Measurements from ENCODE around the gene EPB41L5. TPM values are rescaled to one million over a fixed set of nuclear protein-coding genes. Genes with fewer than 3 reads are reported as not detected.

The EPB41L5 gene
- total RNA-seq, 2 donors from 2014 or later = 11.5 to 16.1 TPM

DNA sequence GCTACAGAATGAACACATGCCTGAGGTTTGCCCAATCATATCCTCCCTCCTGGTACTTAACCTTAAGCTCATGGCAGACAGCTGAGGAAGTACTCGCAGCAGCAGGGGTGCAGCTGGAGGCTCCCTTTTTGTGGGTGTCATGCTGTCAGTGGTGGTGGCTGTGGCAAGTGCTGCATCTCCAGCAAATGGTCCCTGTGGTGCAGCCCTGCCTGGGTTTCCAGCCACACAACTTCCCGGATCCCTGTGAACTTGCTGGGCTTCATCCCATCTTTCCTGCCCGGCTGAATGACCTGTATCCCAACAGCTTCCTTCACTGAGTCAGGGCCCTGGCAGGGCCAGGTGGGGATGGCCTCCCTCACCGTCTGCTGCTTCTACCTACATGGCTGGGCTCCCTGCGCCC is 205.3 kb downstream of the EPB41L5 start:
- intact Hi-C loops (cut with DNase I) = no loop called here
- DNase-seq (ENCODE audit: low spot score) = peak; percentile 53

DNA sequence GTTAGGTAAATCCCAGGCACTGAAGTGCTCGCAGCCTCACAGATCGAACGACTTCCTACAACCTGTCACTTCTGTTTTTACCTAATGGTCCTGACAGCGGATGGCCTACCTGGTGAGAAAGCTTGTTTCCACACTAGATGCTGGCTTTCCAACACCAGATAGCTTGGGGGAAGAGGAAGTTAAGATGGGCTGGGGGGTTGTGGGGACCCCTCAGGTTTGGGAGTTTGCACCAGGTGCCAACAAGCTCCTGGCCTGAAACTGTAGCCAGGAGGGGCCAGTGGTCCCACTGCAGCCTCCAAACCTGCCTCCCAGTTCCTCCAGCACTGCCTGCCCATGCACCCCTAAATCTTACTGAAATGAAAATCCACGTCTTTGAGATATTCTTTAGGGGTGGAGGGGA is 206.4 kb downstream of the EPB41L5 start:
- DNase-seq (ENCODE audit: low spot score) = peak; percentile 34
- intact Hi-C loops (cut with DNase I) = no loop called here

DNA sequence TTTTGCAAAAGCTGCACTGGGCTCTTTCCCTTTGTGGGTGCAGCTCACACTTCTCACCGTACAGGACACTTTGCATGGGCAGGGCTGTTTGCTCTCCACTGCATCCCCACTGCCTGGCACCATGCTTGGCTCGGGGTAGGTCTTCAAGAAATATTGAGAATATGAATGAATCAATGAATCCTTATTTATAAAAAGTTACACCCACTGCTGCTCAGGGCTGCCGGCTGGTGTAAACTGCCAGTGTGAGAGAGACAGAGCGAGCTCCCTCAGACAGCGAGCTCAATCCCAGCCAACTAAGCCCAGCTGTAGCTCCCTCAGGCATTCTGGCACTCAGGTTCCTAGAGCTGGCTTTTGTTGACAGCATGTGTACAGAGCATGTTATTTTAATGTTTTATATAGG is 206.9 kb downstream of the EPB41L5 start:
- peak; percentile 41 for DNase-seq (ENCODE audit: low spot score)
- intact Hi-C loops (cut with DNase I) = no loop called here

DNA sequence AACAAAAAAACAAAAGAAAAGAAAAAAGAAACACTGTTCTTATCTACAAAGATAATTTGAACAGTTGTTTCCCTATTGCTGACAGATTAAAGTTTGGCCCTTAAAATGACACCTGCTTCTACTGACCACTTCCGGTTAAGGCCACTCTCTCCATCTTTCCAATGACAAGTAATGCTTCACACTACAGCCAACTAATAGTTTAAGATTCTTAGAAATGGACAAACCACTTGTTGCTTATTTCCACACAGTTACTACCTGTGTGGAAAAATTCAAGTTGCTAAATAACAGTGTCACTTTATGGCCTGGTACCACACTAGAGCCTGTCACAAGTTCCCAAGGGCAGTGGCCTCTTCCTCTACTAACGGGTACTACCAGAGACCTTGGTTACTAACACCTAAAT is 207.9 kb downstream of the EPB41L5 start:
- DNase-seq (ENCODE audit: low spot score) = no peak
- intact Hi-C loops (cut with DNase I) = no loop called here

DNA sequence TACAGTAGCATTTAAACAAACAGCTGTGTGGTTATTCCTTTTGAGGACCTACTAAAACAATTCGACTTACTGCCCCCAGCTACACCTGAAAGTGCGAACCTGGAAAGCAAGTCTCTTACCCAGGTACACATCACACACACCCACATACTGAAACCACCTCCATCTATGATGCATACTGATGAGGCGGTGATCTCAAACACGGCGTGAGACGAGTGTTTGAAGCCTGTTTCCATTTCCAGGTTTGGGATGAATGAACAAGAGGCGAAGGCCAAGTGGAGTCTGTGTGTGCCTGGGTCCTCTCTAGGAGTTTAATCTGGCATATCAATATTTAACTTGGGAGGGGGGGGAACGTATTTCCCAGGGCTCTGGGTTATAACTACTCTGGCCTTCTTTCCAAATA is 208.7 kb downstream of the EPB41L5 start:
- peak; percentile 10 for DNase-seq (ENCODE audit: low spot score)
- intact Hi-C loops (cut with DNase I) = no loop called here

DNA sequence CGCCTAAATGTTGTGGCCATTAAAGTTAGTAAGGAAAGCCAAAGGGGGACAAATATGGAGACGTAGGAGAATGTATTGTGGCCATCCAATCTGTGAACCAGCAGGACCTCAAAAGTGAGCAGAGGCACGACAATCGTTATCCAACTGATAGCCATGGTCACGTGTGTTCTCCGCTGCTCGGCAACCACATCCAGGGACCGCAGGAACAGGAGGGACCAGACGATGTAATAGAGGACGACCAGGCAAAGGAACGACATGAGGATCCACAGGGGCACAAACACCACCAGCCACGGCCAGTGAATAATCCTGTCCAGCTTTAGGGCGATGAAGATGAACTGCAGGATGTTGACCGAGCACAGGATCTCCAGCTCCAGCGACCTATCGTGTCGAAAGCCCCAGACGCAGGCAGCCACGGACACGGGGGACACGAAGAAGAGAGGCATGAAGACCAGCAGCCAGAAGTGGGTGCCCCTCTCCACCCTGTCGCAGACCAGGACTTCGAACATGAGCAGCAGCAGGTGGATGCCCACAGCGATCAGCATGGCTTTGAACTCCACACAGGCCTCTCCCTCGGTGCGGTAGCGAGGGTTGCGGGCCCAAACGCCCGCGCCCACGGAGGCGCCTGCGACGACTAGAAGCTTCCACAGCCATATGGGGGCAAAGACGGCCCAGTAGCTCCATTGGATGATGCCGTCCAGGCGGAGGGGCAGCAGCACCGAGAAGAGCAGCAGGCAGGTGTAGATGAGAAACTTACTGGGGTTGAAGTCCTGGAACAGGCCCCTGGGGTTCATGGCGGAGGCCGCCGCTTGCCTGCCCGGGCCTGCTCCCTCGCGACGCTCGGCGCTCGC is 209.5 kb downstream of the EPB41L5 start:
- intact Hi-C loops (cut with DNase I) = no loop called here
- peak; percentile 81 for DNase-seq (ENCODE audit: low spot score)

DNA sequence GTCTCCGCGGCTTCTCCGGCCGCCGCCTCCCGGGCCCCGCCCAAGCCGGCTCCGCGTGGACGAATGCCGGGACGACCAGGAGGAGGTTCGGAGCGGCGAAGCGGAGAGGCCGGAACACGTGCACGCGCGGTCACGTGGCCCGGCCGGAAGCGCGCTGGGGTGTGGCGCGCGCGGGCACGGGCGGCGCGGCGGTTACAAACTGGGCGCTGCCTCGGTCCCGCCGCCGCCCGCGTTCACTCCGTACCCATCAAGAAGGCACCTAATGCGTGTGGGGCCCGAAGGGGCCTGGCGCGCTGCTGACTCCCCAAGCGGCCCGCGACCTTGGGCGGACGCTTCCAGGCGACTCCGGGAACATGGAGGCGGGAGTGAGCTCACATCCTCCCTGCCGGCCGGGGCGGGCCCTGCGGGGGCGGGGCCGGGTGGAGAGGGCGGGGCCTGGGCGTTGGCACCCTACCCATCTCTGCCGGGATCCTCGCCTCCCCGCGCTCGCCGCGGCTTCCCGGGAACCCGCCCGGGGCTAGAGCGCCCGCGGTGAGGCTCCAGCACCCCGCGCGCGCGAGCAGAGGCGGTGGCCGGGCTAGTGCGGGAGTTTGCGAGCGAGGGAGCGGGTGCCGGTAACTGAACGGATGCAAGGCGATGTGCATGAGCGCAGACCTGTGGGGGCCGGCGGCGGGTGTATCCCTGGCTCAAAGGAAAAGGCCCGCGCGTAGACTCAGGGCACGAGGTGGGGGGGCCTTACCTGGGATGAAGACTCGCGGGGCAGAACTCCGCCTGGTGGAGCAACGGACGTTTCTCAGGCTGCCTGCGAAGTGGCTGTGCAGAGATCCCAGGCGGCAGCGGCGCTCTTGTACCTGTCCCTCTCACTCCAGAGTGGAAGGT is 210.4 kb downstream of the EPB41L5 start, which contains the start of gene TMEM185B:
Gene TMEM185B, minus strand, starts transcription at position 367 of the 879 bp plus-strand sequence. CDS start 424 bp downstream, outside the sequence.
- DNase-seq (ENCODE audit: low spot score) = peak; percentile 98
- intact Hi-C loops (cut with DNase I) = no loop called here

DNA sequence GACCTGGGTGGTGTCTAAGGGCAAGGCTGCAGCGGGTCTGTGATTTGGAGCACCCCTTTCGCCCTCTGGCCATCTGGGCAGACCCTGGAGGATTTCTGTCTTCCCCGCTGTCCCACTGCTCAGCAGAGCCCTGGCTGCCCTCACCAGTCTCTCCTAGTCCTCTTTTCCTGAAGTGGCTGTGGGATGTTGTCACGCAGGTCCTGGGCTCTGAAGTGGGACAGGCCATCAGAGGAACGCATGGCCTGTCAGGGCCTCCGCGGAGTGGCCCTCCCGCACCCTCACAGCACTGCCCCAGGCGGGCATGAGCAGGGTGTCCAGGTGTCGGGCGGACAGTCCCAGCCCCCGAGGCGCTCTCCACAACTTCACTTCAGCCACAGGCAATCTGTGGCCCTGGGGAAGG is 211.4 kb downstream of the EPB41L5 start:
- intact Hi-C loops (cut with DNase I) = no loop called here
- DNase-seq (ENCODE audit: low spot score) = peak; percentile 77

DNA sequence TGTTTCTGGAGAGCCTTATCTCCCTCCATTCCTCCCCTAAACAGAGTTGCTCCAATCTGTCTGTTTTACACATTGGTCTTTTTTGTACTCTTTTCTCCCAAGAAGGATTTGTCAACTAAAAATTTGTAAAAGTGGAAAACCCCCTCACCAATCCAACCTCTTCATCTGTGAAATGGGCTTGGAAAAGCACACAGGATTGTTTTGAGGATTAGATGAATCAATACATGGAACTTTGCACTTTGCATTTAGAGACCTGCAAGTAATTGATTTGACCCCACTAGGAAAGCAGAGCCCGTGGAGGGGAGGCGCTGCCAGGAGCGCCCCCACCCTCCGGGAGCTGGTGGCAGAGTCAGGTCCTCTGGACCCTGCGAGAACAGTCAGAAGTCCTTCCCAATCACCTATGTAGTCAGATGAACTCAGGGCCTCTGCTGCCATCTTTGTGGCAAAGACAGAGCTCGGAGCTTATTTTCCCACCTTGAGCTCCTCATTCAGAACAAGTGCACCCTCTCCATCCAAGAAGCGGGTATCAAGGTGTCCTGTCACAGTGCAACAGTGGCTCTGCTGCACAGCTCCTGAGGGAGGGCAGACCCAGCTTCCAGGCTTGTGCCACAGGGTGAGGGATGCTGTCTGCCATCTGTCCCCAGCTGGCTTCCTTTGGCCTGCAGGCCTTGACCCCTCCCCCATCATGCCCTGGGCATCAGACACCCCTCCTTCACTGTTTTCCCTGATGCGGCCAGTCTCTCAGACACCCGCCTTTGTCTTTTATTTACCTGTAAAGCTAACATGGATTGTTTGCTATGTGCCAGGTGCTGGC is 212.1 kb downstream of the EPB41L5 start:
- peak; percentile 29 for DNase-seq (ENCODE audit: low spot score)
- intact Hi-C loops (cut with DNase I) = no loop called here

DNA sequence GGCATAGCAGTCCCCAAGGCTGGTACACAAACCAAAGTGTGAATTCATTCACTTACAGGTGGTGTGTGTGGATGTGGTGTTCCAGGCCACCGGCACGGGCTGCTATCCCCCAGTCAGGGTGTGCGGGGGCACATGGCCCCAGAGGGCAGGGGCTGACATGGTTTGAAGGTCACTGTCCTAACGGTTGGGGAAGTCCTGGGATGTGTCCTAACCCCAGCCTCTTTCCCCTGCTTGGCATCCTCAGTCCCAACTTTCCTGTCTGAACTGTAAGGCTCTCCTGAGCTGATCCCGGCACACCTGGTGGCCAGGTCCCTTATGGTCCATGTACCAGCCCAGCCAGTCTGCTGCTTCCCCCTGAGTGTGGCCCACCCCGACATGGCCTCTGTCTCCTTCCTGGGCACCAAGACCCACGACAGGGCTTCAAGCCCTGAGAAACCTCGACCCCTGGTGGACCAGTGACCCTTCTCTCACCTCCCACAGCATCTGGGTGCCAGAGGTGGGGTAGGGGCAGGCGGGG is 212.7 kb downstream of the EPB41L5 start:
- intact Hi-C loops (cut with DNase I) = no loop called here
- peak; percentile 63 for DNase-seq (ENCODE audit: low spot score)

DNA sequence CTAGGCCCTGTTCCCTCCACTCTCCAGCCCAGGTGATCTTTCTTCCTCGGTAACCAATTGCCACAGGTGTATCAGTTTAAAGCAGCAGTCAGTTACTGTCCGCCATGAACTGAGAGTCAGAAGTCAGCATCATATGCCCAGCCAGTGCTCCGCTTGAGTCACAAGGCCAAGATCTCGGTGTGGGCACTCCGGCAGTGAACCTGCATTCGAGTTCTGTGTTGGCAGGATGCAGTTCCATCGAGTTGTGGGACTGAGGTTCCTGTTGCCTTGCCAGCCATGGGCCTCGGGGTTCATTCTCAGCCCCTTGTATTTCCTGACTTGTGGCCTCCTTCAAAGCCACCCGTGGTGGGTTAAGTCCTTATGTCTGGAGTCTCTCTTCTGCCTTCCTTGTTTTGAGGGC is 213.4 kb downstream of the EPB41L5 start:
- intact Hi-C loops (cut with DNase I) = no loop called here
- peak; percentile 47 for DNase-seq (ENCODE audit: low spot score)

DNA sequence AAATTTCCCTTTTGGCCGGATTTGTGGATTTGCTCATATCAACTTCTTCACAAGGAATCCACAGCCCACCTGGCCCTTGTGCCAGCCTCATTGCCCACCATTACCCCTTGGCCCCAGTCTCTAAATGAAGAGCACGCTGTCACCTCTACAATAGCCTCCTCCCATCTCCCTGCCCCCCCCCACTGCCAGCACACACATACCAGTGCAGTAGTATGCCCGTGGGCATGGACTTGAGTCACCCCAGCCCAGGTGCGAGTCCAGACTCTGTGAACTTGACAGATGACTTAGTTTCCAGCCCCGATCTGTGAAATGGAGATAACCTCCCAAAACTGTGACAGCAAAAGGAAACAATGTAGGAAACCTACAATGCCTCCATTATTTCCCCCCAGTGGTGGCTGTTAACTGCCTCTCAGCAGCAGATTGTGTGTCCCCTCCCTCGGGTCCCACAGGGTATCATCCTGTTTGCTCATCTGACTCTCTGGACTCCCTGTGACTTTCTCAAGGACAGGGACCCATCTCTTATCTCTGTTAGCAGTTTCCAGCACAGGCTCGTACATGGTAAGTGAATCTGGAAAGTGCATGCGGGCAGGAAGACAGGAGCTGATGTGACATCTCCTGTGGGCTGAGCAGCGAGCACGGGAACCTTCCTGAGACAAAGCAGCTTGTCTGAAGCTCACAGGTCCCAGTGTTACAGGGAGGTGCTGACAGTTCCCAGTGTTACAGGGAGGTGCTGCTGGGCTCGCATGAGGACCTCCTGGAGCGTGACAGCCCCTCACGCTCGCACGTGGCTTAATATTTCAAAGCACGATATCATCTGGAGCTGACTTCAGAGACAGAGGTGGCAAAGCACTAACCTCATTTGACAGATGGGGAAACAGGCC is 214.5 kb downstream of the EPB41L5 start:
- DNase-seq (ENCODE audit: low spot score) = peak; percentile 62
- intact Hi-C loops (cut with DNase I) = no loop called here

DNA sequence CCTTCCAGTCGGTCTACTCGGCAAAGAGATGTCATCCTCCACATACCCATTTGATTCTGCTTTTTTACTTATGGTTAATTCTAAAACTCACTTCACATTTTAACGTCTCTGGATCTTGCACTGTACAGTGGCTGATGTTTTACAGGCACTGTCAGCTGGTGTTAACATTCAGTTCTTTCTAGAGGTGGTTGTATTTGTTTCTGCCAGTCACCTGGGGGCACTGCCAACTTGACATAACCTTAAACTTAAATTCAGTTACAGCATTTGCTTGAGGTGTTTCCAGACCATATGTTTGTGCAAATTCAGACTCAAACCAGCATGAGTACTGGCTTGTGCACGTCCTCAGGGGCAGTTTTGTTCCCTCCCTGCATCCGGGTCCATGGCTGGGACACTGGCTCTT is 215.6 kb downstream of the EPB41L5 start:
- intact Hi-C loops (cut with DNase I) = no loop called here
- peak; percentile 11 for DNase-seq (ENCODE audit: low spot score)

Other genes starting within 250 kb of the EPB41L5 start
- 10 to 100 TPM; 16.0 to 22.7 TPM for gene TMEM185B, start 210.3 kb downstream of the EPB41L5 start, total RNA-seq
- 10 to 100 TPM; 42.5 to 55.0 TPM for gene RALB, start 239.8 kb downstream of the EPB41L5 start, total RNA-seq

Measured in posterior vena cava (tissue), 2 donors.